Smooth muscle cell (in vitro differentiated cells): Measurements from ENCODE around the gene SNTB2. TPM values are rescaled to one million over a fixed set of nuclear protein-coding genes. Genes with fewer than 3 reads are reported as not detected.

ENCODE experiments used
- DNase-seq: peaks from one replicate; lab custom pipeline; 2025; ENCODE audit not compliant: unreplicated experiment; lab: John Stamatoyannopoulos, UW
- H2AFZ ChIP-seq: fragments of 200-600 bp; sonication (generic); 2 replicates; pipeline ENCODE4 v1.6.0; 2016; ENCODE audit warnings: antibody characterized with exemption, low read depth, mild to moderate bottlenecking
- H3F3A ChIP-seq: fragments of 200-600 bp; sonication (generic); 2 replicates; pipeline ENCODE4 v1.6.0; 2017; ENCODE audit warnings: antibody characterized with exemption, low read depth
- H3K27ac ChIP-seq: fragments of 200-600 bp; sonication (generic); 2 replicates; pipeline ENCODE4 v1.5.1; 2016; ENCODE audit warnings: low read depth, mild to moderate bottlenecking
- H3K27me3 ChIP-seq: fragments of 200-600 bp; sonication (generic); 2 replicates; pipeline ENCODE4 v1.6.1; 2016; ENCODE audit warnings: low read depth, mild to moderate bottlenecking
- H3K36me3 ChIP-seq: fragments of 200-600 bp; sonication (generic); 2 replicates; pipeline ENCODE4 v1.5.1; 2016; ENCODE audit warnings: low read depth
- H3K4me1 ChIP-seq: fragments of 200-600 bp; sonication (generic); 2 replicates; pipeline ENCODE4 v1.5.1; 2016; ENCODE audit warnings: low read depth
- H3K4me2 ChIP-seq: fragments of 200-600 bp; sonication (generic); 2 replicates; pipeline ENCODE4 v1.6.0; 2016; ENCODE audit warnings: mild to moderate bottlenecking
- H3K4me3 ChIP-seq: fragments of 200-600 bp; sonication (generic); 2 replicates; pipeline ENCODE4 v1.5.1; 2016; ENCODE audit warnings: mild to moderate bottlenecking
- H3K79me2 ChIP-seq: fragments of 200-600 bp; sonication (generic); 2 replicates; pipeline ENCODE4 v1.6.0; 2016; ENCODE audit warnings: low read depth, mild to moderate bottlenecking
- H3K9ac ChIP-seq: fragments of 200-600 bp; sonication (generic); 2 replicates; pipeline ENCODE4 v1.6.0; 2016; ENCODE audit warnings: low read depth
- H3K9me3 ChIP-seq: fragments of 200-600 bp; sonication (generic); replicated peaks from 2 replicates; pipeline ENCODE4 v1.5.1; 2016; ENCODE audit warnings: low read depth
- H4K20me1 ChIP-seq: fragments of 200-600 bp; sonication (generic); 2 replicates; pipeline ENCODE4 v1.6.0; 2016; ENCODE audit warnings: low read depth
- CTCF ChIP-seq: fragments of 200-600 bp; sonication (generic); IDR thresholded peaks from 2 replicates; pipeline ENCODE4 v1.5.1; 2017; ENCODE audit warnings: borderline replicate concordance, mild to moderate bottlenecking, antibody characterized with exemption; ENCODE audit not compliant: insufficient read depth, poor library complexity, severe bottlenecking
- WGBS: methylation state at CpG from one replicate; pipeline ENCODE4 v1.1.7; 2016; ENCODE audit warnings: low lambda C conversion rate; 5-methylcytosine and 5-hydroxymethylcytosine counted together
- polyA plus RNA-seq: library from polyadenylated mRNA; unstranded; fragments of >200 nt; fragmentation: Nextera tagmentation; extraction: Ambion mirVana; gene quantifications from 2 replicates; pipeline ENCODE4 v1.2.1, GENCODE V29; 2016
- total RNA-seq: library from RNA; depleted of rRNA; stranded (reverse); fragments of >200 nt; gene quantifications from 2 replicates; pipeline ENCODE4 v1.2.3, GENCODE V29; 2014

SNTB2 gene
- total and polyA plus RNA-seq, 2 experiments from 2014 or later, result 17.1 to 25.9 TPM

GRCh38 chr16:69314534-69314933 lies 127.6 kb downstream of the SNTB2 start:
- no peak overlapping the region for H3K27ac ChIP-seq
- no peak overlapping the region for H3K4me2 ChIP-seq
- 91% methylated on average over 11 of the region's 11 CpGs for WGBS
- no peak for TF ChIP-seq CTCF
- no peak overlapping the region for H3K4me3 ChIP-seq
- H3K36me3 ChIP-seq, result no peaks in the 10 kb centered on the region
- H3K27me3 ChIP-seq, result no peaks in the 10 kb centered on the region
- peaks cover 8% of the 10 kb centered on the region for H3K4me1 ChIP-seq
- H2AFZ ChIP-seq, result no peak overlapping the region
- H3K9ac ChIP-seq, result no peak overlapping the region
- DNase-seq, result no peak
- no peaks in the 10 kb centered on the region for H3K9me3 ChIP-seq
- no peaks in the 10 kb centered on the region for H3F3A ChIP-seq
- H4K20me1 ChIP-seq, result peaks cover 41% of the 10 kb centered on the region
- peaks cover 43% of the 10 kb centered on the region for H3K79me2 ChIP-seq

GRCh38 chr16:69315486-69316311 lies 128.7 kb downstream of the SNTB2 start:
- peaks cover 41% of the 10 kb centered on the region for H4K20me1 ChIP-seq
- no peaks in the 10 kb centered on the region for H3K36me3 ChIP-seq
- H3K79me2 ChIP-seq, result peaks cover 43% of the 10 kb centered on the region
- no peak overlapping the region for H3K4me3 ChIP-seq
- WGBS, result 94% methylated on average over 30 of the region's 30 CpGs
- no peak overlapping the region for H3K4me2 ChIP-seq
- no peak overlapping the region for H3K9ac ChIP-seq
- H3K9me3 ChIP-seq, result no peaks in the 10 kb centered on the region
- no peaks in the 10 kb centered on the region for H3F3A ChIP-seq
- no peak for DNase-seq
- no peak for TF ChIP-seq CTCF
- no peak overlapping the region for H2AFZ ChIP-seq
- H3K27ac ChIP-seq, result no peak overlapping the region
- peaks cover 8% of the 10 kb centered on the region for H3K4me1 ChIP-seq
- no peaks in the 10 kb centered on the region for H3K27me3 ChIP-seq

- Histone ChIP-seq H3K79me2 (peaks cover 39% of the 10 kb centered on the region), H4K20me1 (peaks cover 46% of the 10 kb centered on the region), H3K27me3 (no peaks in the 10 kb centered on the region), H3F3A (no peaks in the 10 kb centered on the region), H3K4me1 (peaks cover 8% of the 10 kb centered on the region), H3K9me3 (no peaks in the 10 kb centered on the region), H2AFZ (no peak overlapping the region), H3K36me3 (no peaks in the 10 kb centered on the region), H3K27ac (no peak overlapping the region), H3K4me2 (no peak overlapping the region), H3K4me3 (no peak overlapping the region), H3K9ac (no peak overlapping the region)
- no peak for DNase-seq
- no peak for TF ChIP-seq CTCF
- WGBS, result 98% methylated on average over 17 of the region's 17 CpGs
These were observed 129.7 kb downstream of the SNTB2 start for GRCh38 chr16:69316595-69317034.
